Neural progenitor cell (in vitro differentiated cells): ENCODE results near the gene SEMA3D.

ENCODE experiments used
- EZH2 ChIP-seq: fragments of 200-600 bp; sonication (generic); IDR thresholded peaks from 2 replicates; pipeline ENCODE4 v1.6.1; 2017; ENCODE audit warnings: antibody characterized with exemption, mild to moderate bottlenecking, moderate library complexity
- EZH2phosphoT487 ChIP-seq: fragments of 200-600 bp; sonication (generic); IDR thresholded peaks from 2 replicates; pipeline ENCODE4 v1.6.1; 2017; ENCODE audit warnings: antibody characterized with exemption
- TF ChIP-seq, protein P1 (sequence below): fragments of 200-600 bp; sonication (generic); IDR thresholded peaks from 2 replicates; pipeline ENCODE4 v1.5.1; 2017; ENCODE audit warnings: antibody characterized with exemption, mild to moderate bottlenecking

DNA sequence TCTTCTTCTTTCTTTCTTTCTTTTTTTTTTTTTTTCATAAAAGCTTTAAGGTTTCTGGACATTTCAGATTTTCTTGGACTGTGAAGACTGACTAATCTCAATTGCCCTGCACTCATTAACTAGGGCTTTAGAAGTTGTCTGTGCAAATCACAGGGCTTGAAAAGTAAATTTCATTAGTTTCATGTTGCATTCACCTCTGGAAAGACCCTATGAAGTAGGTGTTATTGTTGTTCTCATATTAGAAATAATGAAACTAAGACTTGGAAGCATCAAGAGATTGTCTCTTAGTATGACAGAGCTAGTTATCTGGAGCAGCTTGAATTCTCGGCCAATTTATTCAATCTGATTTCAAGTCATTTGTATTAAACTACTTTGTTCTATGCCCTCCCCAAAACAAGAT, 28.2 kb upstream of the SEMA3D start:
- TF ChIP-seq, protein P1, sequence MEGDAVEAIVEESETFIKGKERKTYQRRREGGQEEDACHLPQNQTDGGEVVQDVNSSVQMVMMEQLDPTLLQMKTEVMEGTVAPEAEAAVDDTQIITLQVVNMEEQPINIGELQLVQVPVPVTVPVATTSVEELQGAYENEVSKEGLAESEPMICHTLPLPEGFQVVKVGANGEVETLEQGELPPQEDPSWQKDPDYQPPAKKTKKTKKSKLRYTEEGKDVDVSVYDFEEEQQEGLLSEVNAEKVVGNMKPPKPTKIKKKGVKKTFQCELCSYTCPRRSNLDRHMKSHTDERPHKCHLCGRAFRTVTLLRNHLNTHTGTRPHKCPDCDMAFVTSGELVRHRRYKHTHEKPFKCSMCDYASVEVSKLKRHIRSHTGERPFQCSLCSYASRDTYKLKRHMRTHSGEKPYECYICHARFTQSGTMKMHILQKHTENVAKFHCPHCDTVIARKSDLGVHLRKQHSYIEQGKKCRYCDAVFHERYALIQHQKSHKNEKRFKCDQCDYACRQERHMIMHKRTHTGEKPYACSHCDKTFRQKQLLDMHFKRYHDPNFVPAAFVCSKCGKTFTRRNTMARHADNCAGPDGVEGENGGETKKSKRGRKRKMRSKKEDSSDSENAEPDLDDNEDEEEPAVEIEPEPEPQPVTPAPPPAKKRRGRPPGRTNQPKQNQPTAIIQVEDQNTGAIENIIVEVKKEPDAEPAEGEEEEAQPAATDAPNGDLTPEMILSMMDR = no peak
- TF ChIP-seq EZH2 (no peak), EZH2phosphoT487 (no peak)
